ENCODE data around the gene SRP19. TPM values are rescaled to one million over a fixed set of nuclear protein-coding genes. Genes with fewer than 3 reads are reported as not detected.

SRP19 gene
- total RNA-seq, 2 experiments from 2014 or later: 32.9 to 68.3 TPM

DNA sequence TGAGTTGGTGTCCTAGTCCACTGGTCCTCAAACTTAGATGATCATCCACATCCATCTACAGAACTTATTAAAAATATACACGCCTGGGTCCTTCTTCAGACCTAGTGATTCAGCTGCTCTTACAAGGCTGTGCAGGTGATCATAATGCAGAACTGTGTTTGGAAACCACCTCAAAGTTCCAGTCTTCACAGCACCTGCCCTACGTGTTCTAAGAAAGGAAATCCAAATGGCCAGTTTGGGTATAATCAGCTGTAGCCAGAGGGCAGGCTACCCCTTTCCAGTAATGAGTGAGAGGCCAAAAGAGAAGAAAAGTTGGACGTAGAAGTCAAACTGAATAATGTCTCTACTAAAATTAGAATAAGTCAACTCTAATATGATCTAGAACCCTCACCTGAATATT lies 45.5 kb downstream of the SRP19 start:
- no peak overlapping the region for H3K4me2 ChIP-seq (ENCODE audit: low read length)
- TF ChIP-seq, protein P1, sequence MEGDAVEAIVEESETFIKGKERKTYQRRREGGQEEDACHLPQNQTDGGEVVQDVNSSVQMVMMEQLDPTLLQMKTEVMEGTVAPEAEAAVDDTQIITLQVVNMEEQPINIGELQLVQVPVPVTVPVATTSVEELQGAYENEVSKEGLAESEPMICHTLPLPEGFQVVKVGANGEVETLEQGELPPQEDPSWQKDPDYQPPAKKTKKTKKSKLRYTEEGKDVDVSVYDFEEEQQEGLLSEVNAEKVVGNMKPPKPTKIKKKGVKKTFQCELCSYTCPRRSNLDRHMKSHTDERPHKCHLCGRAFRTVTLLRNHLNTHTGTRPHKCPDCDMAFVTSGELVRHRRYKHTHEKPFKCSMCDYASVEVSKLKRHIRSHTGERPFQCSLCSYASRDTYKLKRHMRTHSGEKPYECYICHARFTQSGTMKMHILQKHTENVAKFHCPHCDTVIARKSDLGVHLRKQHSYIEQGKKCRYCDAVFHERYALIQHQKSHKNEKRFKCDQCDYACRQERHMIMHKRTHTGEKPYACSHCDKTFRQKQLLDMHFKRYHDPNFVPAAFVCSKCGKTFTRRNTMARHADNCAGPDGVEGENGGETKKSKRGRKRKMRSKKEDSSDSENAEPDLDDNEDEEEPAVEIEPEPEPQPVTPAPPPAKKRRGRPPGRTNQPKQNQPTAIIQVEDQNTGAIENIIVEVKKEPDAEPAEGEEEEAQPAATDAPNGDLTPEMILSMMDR (conservative IDR thresholded peaks at IDR 0.05; ENCODE audit: low read length): no peak
- no peak for TF ChIP-seq EZH2phosphoT487 (IDR thresholded peaks at IDR 0.05; ENCODE audit: borderline replicate concordance, low read depth, low read length)
- no peaks in the 10 kb centered on the region for H3K9me3 ChIP-seq (ENCODE audit: low read length)
- H3K4me3 ChIP-seq (ENCODE audit: low read depth, low read length, poor library complexity, severe bottlenecking): no peak overlapping the region
- BruUV-seq (replicated peaks): no TSS peak
- H3K9me2 ChIP-seq (ENCODE audit: insufficient read depth, low read length): no peaks in the 10 kb centered on the region
- H4K20me1 ChIP-seq (ENCODE audit: insufficient read depth, low read length): no peaks in the 10 kb centered on the region
- H3K27ac ChIP-seq (ENCODE audit: low read depth, low read length, poor library complexity, severe bottlenecking): no peak overlapping the region
- POLR2A ChIA-PET: interaction anchor here (0.7 to 4.5 kb wide), 2 partner anchors 15 to 367 kb away, joined by 3 to 20 read pairs; partner anchors contain the start of gene REEP5
- H2AFZ ChIP-seq (ENCODE audit: low read length): no peak overlapping the region
- peaks cover 7% of the 10 kb centered on the region; the same call in 1 of the 2 replicates for H3K79me2 ChIP-seq (ENCODE audit: insufficient read depth, low read depth, low read length)
- H3K4me1 ChIP-seq (ENCODE audit: insufficient read depth, low read length, poor library complexity, severe bottlenecking): no peaks in the 10 kb centered on the region
- no peak for DNase-seq (ENCODE audit: low spot score)
- intact Hi-C loops (cut with micrococcal nuclease; ENCODE audit: unreplicated experiment): loop anchor here (5.0 kb wide), 1 partner anchor 44 kb away; the partner anchor contains the start of gene SRP19
- H3K36me3 ChIP-seq (ENCODE audit: insufficient read depth, low read length): peaks cover 75% of the 10 kb centered on the region
- CTCF ChIA-PET (ENCODE audit: unreplicated experiment): no interaction called here

DNA sequence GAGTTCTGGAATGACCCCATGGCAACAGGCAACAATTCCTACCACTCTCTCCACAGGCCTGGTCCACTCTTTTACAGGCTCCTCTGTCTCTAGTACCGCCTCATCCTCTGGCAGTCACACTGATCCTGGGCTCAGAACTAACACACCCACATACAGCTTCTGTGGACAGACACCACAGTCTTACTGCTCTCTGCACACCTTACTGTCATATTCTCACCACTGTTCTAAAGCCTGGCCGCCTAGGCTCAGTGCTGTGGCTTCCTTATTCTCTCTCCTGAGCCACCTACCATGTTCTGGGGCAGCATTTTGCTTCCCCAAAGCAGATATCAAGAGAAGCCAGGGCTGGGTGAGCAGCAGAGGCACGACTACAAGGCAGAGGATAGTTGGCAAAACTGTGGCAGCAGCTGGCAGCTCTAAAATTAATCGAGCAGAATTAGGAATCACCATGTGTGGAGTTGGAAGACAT lies 46.1 kb downstream of the SRP19 start:
- no peak overlapping the region for H3K4me3 ChIP-seq (ENCODE audit: low read depth, low read length, poor library complexity, severe bottlenecking)
- no peak overlapping the region for H3K27ac ChIP-seq (ENCODE audit: low read depth, low read length, poor library complexity, severe bottlenecking)
- no peak overlapping the region for H3K4me2 ChIP-seq (ENCODE audit: low read length)
- ChIA-PET CTCF (ENCODE audit: unreplicated experiment) (no interaction called here), POLR2A (interaction anchor here (0.7 to 4.5 kb wide), 2 partner anchors 14 to 367 kb away, joined by 3 to 20 read pairs; partner anchors contain the start of gene REEP5)
- no peaks in the 10 kb centered on the region for H3K4me1 ChIP-seq (ENCODE audit: insufficient read depth, low read length, poor library complexity, severe bottlenecking)
- H3K79me2 ChIP-seq (ENCODE audit: insufficient read depth, low read depth, low read length): peaks cover 7% of the 10 kb centered on the region; the same call in 1 of the 2 replicates
- no peaks in the 10 kb centered on the region for H4K20me1 ChIP-seq (ENCODE audit: insufficient read depth, low read length)
- intact Hi-C loops (cut with micrococcal nuclease; ENCODE audit: unreplicated experiment): loop anchor here (5.0 kb wide), 1 partner anchor 45 kb away; the partner anchor contains the start of gene SRP19
- H2AFZ ChIP-seq (ENCODE audit: low read length): no peak overlapping the region
- no peaks in the 10 kb centered on the region for H3K9me2 ChIP-seq (ENCODE audit: insufficient read depth, low read length)
- no TSS peak for BruUV-seq (replicated peaks)
- DNase-seq (ENCODE audit: low spot score): no peak
- peaks cover 74% of the 10 kb centered on the region for H3K36me3 ChIP-seq (ENCODE audit: insufficient read depth, low read length)
- TF ChIP-seq, protein P1 (conservative IDR thresholded peaks at IDR 0.05; ENCODE audit: low read length): no peak
- no peak for TF ChIP-seq EZH2phosphoT487 (IDR thresholded peaks at IDR 0.05; ENCODE audit: borderline replicate concordance, low read depth, low read length)
- H3K9me3 ChIP-seq (ENCODE audit: low read length): no peaks in the 10 kb centered on the region

DNA sequence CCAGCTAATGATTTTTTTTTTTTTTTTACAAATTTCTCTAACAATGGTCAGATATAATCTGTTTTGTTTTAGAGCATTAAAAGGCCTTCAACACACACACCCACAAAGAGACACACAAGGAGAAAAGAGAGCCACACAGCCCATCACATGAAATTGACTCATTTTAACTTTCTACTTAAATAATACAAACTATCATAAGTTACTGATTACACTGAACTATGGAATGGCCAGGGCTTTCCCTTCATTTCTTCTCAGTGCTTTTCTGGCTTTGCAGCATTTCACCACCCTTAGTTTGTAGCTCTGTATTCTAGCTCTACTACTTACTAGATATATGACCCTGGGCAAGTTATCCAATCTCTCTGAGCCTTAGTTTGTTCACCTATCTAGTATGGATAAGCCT lies 47.8 kb downstream of the SRP19 start:
- Histone ChIP-seq H3K4me2 (ENCODE audit: low read length) (no peak overlapping the region), H3K4me1 (ENCODE audit: insufficient read depth, low read length, poor library complexity, severe bottlenecking) (no peaks in the 10 kb centered on the region), H2AFZ (ENCODE audit: low read length) (no peak overlapping the region), H3K79me2 (ENCODE audit: insufficient read depth, low read depth, low read length) (peaks cover 6% of the 10 kb centered on the region; the same call in 1 of the 2 replicates), H3K9me2 (ENCODE audit: insufficient read depth, low read length) (no peaks in the 10 kb centered on the region), H3K4me3 (ENCODE audit: low read depth, low read length, poor library complexity, severe bottlenecking) (no peak overlapping the region), H4K20me1 (ENCODE audit: insufficient read depth, low read length) (no peaks in the 10 kb centered on the region), H3K36me3 (ENCODE audit: insufficient read depth, low read length) (peaks cover 72% of the 10 kb centered on the region), H3K27ac (ENCODE audit: low read depth, low read length, poor library complexity, severe bottlenecking) (no peak overlapping the region), H3K9me3 (ENCODE audit: low read length) (no peaks in the 10 kb centered on the region)
- BruUV-seq (replicated peaks): no TSS peak
- CTCF ChIA-PET (ENCODE audit: unreplicated experiment): no interaction called here
- DNase-seq (ENCODE audit: low spot score): no peak
- TF ChIP-seq, protein P1 (conservative IDR thresholded peaks at IDR 0.05; ENCODE audit: low read length): no peak
- TF ChIP-seq EZH2phosphoT487 (IDR thresholded peaks at IDR 0.05; ENCODE audit: borderline replicate concordance, low read depth, low read length): no peak
- POLR2A ChIA-PET: interaction anchor here (0.9 kb wide), 1 partner anchor 10 kb away, joined by 3 read pairs; no protein-coding TSS in a partner anchor
- intact Hi-C loops (cut with micrococcal nuclease; ENCODE audit: unreplicated experiment): loop anchor here (5.0 kb wide), 1 partner anchor 47 kb away; the partner anchor contains the start of gene SRP19
